ENCODE measurements around the gene SORCS2.

SORCS2 gene

DNA sequence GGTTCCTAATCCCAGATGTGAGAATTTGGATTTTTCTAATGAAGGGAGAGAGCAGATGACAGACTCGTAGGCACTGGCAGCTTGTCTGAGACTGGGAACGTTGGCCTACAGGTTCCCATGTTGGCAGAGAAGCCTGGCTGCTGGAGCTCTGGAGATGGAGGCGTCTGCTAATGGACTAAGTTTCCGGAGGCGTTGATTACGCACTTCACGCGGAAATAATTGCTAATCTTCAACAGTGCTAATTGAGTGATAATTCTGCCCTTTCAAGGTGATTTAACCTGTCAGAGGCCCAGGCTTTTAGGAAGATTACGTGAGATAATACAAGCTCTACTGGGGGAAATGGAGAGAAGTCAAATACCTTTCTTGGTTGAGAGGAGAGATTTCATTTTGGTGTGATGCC is 165.0 kb downstream of the SORCS2 start:
- TF ChIP-seq POLR2AphosphoS5 (IDR thresholded peaks at IDR 0.05; ENCODE audit: low read depth, low read length), result no peak
- TF ChIP-seq, protein P1, sequence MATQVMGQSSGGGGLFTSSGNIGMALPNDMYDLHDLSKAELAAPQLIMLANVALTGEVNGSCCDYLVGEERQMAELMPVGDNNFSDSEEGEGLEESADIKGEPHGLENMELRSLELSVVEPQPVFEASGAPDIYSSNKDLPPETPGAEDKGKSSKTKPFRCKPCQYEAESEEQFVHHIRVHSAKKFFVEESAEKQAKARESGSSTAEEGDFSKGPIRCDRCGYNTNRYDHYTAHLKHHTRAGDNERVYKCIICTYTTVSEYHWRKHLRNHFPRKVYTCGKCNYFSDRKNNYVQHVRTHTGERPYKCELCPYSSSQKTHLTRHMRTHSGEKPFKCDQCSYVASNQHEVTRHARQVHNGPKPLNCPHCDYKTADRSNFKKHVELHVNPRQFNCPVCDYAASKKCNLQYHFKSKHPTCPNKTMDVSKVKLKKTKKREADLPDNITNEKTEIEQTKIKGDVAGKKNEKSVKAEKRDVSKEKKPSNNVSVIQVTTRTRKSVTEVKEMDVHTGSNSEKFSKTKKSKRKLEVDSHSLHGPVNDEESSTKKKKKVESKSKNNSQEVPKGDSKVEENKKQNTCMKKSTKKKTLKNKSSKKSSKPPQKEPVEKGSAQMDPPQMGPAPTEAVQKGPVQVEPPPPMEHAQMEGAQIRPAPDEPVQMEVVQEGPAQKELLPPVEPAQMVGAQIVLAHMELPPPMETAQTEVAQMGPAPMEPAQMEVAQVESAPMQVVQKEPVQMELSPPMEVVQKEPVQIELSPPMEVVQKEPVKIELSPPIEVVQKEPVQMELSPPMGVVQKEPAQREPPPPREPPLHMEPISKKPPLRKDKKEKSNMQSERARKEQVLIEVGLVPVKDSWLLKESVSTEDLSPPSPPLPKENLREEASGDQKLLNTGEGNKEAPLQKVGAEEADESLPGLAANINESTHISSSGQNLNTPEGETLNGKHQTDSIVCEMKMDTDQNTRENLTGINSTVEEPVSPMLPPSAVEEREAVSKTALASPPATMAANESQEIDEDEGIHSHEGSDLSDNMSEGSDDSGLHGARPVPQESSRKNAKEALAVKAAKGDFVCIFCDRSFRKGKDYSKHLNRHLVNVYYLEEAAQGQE (IDR thresholded peaks at IDR 0.05; ENCODE audit: insufficient read depth in 1 of 2, low read depth in 2 of 2, low read length in 2 of 2), result no peak

DNA sequence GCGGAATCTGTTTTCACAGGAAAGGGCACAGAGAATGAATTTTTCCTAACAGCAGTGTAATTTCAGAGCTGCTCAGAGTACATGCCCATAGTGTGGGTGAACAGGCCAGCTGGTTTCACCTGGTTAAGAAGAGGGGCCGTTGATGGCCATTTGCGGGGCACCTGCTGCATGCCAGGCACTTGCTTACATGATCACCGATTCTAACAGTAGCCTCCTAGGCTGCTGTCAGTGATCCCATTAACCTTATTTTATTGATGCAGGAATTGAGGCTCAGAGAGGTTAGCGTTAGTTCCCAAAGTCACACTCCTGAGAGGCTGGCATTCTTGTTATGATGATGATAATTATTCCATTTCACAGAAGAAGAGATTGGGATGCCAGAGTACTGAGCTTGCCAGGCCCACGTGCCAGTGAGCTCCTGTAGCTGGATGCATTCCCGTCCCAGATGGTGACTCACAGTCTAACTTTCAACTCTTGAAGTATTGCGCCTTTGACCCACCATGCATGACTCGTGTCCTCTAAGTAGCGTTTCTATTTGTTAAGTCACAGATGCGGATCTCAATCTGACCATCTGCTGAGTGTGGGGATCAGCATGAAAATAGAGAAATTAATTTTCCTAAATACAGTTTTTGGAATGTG is 165.9 kb downstream of the SORCS2 start:
- no peak for TF ChIP-seq FOXP2 (optimal IDR thresholded peaks at IDR 0.05; ENCODE audit: borderline replicate concordance, extremely low read depth, extremely low read length, insufficient read depth)
- TF ChIP-seq SIN3A (IDR thresholded peaks at IDR 0.05; ENCODE audit: borderline replicate concordance, insufficient read depth, low read length), result no peak
- TF ChIP-seq POLR2AphosphoS5 (IDR thresholded peaks at IDR 0.05; ENCODE audit: low read depth, low read length), result no peak
- no peak for TF ChIP-seq TAF1 (IDR thresholded peaks at IDR 0.05; ENCODE audit: borderline replicate concordance, insufficient read depth, low read length)

DNA sequence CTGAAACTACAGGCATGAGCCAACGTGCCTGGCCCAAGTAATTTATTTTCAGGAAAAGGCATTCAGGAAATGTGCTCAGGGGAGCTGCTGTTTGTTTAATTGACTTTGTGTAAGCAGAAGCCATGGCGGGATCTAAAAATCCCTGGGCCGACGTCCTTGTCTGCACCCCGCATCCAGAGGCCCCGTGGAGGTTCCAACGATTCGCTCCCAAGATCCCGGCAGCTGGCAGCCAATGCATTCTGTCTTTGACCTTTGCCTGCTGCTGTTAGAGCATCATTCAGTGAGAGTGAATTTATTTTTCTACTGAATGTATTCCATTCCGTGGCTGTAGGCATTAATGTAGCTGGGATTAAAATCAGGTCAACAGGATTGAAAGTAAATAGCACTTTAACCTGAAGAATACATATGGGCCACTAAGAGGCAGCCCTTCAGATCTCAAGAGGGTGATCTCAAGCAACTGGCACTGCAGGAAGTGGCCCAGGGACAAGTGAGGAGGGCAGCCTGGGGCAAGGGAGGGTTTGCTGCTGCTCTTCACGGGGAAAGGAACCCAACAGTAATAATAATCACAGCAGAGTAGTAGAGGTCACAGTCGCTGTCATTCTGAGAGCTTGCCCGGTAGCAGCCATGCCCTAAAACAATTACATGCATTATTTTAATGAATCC is 167.2 kb downstream of the SORCS2 start:
- no peak for TF ChIP-seq POLR2AphosphoS5 (IDR thresholded peaks at IDR 0.05; ENCODE audit: low read depth, low read length)
- no peak for TF ChIP-seq SIN3A (IDR thresholded peaks at IDR 0.05; ENCODE audit: borderline replicate concordance, insufficient read depth, low read length)
- no peak for TF ChIP-seq TAF1 (IDR thresholded peaks at IDR 0.05; ENCODE audit: borderline replicate concordance, insufficient read depth, low read length)
- TF ChIP-seq, protein P1 (IDR thresholded peaks at IDR 0.05; ENCODE audit: insufficient read depth in 1 of 2, low read depth in 2 of 2, low read length in 2 of 2), result no peak
- no peak for TF ChIP-seq FOXP2 (optimal IDR thresholded peaks at IDR 0.05; ENCODE audit: borderline replicate concordance, extremely low read depth, extremely low read length, insufficient read depth)

DNA sequence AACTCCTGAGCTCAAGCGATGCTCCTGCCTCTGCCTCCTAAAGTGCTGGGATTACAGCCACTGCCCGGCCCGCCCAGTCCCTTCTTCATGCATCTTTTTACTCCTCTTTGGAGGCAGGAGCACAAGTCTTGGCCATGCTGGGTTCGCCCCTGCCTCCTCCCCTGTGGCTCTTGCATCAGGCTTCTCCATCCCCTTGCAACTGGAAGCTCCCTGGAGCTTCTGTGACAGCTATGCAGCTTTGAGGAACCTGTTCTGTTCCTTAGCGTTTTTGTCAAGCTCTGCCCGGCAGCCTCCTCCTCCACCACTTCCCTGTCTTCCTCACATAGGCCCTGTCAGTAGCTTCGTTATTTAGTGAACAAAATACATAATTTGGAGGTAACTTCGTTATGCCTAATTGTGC is 168.5 kb downstream of the SORCS2 start:
- TF ChIP-seq SIN3A (IDR thresholded peaks at IDR 0.05; ENCODE audit: borderline replicate concordance, insufficient read depth, low read length), result no peak
- TF ChIP-seq FOXP2 (optimal IDR thresholded peaks at IDR 0.05; ENCODE audit: borderline replicate concordance, extremely low read depth, extremely low read length, insufficient read depth), result no peak
- TF ChIP-seq TAF1 (IDR thresholded peaks at IDR 0.05; ENCODE audit: borderline replicate concordance, insufficient read depth, low read length), result no peak
- no peak for TF ChIP-seq POLR2AphosphoS5 (IDR thresholded peaks at IDR 0.05; ENCODE audit: low read depth, low read length)
- TF ChIP-seq, protein P1 (IDR thresholded peaks at IDR 0.05; ENCODE audit: insufficient read depth in 1 of 2, low read depth in 2 of 2, low read length in 2 of 2), result no peak

DNA sequence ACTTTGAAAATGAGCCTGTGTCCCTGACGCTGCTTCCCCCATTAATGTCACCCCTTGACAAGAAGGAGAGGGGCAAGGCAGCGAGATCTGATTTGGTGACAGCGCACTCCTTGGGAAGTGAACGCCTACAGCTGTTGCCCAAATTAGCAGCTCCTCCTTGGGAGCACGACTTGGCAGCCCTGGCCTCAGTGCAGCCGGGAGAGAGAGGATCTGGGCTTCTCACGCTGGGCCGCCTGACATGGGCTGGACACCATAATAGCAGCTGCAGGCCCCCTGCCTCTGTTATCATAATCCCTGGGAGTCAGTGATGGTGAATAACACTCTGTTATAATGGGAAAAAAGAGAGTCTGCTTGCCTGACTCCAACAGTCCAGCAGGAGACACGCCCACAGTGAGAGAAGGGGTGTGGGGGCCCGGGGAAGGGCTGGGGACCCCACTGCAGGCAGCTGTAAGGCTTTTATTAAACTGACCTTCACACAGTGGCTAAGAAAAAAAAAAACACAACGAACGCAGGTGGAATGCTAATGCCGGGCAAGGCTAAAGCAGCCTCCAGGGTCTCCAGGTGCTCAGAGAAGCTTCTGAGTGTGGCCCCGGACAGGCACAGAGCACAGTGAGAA is 169.1 kb downstream of the SORCS2 start:
- TF ChIP-seq FOXP2 (optimal IDR thresholded peaks at IDR 0.05; ENCODE audit: borderline replicate concordance, extremely low read depth, extremely low read length, insufficient read depth) (no peak), TAF1 (IDR thresholded peaks at IDR 0.05; ENCODE audit: borderline replicate concordance, insufficient read depth, low read length) (no peak), SIN3A (IDR thresholded peaks at IDR 0.05; ENCODE audit: borderline replicate concordance, insufficient read depth, low read length) (no peak), POLR2AphosphoS5 (IDR thresholded peaks at IDR 0.05; ENCODE audit: low read depth, low read length) (no peak)
- TF ChIP-seq, protein P1 (IDR thresholded peaks at IDR 0.05; ENCODE audit: insufficient read depth in 1 of 2, low read depth in 2 of 2, low read length in 2 of 2), result no peak

Data from PFSK-1 (cell line).